Measurements from ENCODE around the gene CELA2A. TPM values are rescaled to one million over a fixed set of nuclear protein-coding genes. Genes with fewer than 3 reads are reported as not detected.

Gene CELA2A
- total RNA-seq, 4 donors from 2014 or later = not detected

DNA sequence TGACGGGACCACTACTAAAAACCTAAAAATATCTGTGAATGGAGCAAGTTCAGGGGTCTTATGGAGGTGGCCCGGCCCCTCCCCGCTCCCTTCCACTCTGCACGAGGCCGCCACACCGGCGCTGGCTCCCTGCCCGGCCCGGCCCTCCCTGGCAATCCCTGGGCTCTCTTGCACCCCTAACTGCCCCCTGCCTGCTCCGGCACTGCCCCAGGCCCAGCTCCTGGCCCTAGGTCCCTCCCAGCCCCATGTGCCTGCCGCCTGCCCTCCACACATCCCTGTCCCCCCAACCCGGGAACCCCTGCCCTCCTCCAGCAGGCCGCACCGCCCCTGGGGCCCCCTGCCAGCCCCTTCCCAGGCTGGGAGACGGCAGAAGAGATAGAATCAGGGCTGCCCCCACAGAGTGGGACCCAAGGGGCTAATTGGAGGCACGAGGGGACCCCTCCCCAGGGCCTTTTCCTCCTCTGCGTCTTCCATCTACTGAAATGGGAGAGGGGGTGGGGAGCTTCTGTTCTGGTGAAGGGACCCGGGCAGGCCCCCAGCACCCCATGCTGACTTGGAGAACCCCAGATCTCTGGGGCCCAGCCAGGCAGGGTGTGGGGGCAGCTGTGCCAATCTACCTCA is 27.6 kb upstream of the CELA2A start:
- DNase-seq = peak in 1 of 2 donors; percentile 25
- Histone ChIP-seq H3K9me3 (no peaks in the 10 kb centered on the region), H3K27me3 (no peaks in the 10 kb centered on the region), H3K4me3 (replicated peaks in 1 of 3) (no peak overlapping the region), H3K27ac (no peak overlapping the region), H3K36me3 (peaks cover 9 to 22% of the 10 kb centered on the region in 2 donors), H3K4me1 (peaks cover 5 to 10% of the 10 kb centered on the region in 2 donors)
- 49 to 73% methylated on average over 13 to 17 of the region's 18 CpGs for WGBS, 2 donors
- intact Hi-C loops (cut with DNase I) = loop anchor here (2.0 kb wide), 1 partner anchor 104 kb away; no protein-coding TSS in a partner anchor
- no peak for TF ChIP-seq POLR2A (IDR thresholded peaks at IDR 0.05)
- TF ChIP-seq, protein P1, sequence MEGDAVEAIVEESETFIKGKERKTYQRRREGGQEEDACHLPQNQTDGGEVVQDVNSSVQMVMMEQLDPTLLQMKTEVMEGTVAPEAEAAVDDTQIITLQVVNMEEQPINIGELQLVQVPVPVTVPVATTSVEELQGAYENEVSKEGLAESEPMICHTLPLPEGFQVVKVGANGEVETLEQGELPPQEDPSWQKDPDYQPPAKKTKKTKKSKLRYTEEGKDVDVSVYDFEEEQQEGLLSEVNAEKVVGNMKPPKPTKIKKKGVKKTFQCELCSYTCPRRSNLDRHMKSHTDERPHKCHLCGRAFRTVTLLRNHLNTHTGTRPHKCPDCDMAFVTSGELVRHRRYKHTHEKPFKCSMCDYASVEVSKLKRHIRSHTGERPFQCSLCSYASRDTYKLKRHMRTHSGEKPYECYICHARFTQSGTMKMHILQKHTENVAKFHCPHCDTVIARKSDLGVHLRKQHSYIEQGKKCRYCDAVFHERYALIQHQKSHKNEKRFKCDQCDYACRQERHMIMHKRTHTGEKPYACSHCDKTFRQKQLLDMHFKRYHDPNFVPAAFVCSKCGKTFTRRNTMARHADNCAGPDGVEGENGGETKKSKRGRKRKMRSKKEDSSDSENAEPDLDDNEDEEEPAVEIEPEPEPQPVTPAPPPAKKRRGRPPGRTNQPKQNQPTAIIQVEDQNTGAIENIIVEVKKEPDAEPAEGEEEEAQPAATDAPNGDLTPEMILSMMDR (IDR thresholded peaks at IDR 0.05) = no peak

DNA sequence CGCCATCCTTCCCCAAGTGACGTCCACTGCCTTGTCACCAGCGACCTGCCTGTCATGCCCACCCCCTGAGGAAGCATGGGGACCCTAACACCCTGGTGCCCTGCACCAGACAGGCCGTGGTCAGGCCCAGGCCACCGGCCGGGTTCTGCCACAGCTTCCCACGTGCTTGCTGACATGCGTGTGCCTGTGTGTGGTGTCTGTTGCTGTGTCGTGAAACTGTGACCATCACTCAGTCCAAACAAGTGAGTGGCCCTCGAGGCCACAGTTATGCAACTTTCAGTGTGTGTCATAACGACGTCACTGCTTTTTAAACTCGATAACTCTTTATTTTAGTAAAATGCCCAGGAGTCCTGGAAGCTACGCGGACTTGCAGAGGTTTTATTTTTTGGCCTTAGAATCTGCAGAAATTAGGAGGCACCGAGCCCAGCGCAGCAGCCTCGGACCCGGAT is 26.8 kb upstream of the CELA2A start:
- Histone ChIP-seq H3K27me3 (no peaks in the 10 kb centered on the region), H3K4me3 (replicated peaks in 1 of 3) (no peak overlapping the region), H3K9me3 (no peaks in the 10 kb centered on the region), H3K27ac (no peak overlapping the region), H3K4me1 (peaks cover 0 to 2% of the 10 kb centered on the region in 2 donors), H3K36me3 (peaks cover 9 to 22% of the 10 kb centered on the region in 2 donors)
- no peak for TF ChIP-seq POLR2A (IDR thresholded peaks at IDR 0.05)
- TF ChIP-seq, protein P1 (IDR thresholded peaks at IDR 0.05) = no peak
- 88 to 90% methylated on average over 18 to 19 of the region's 19 CpGs for WGBS, 2 donors
- intact Hi-C loops (cut with DNase I) = loop anchor here (2.0 kb wide), 1 partner anchor 105 kb away; no protein-coding TSS in a partner anchor
- no peak for DNase-seq

DNA sequence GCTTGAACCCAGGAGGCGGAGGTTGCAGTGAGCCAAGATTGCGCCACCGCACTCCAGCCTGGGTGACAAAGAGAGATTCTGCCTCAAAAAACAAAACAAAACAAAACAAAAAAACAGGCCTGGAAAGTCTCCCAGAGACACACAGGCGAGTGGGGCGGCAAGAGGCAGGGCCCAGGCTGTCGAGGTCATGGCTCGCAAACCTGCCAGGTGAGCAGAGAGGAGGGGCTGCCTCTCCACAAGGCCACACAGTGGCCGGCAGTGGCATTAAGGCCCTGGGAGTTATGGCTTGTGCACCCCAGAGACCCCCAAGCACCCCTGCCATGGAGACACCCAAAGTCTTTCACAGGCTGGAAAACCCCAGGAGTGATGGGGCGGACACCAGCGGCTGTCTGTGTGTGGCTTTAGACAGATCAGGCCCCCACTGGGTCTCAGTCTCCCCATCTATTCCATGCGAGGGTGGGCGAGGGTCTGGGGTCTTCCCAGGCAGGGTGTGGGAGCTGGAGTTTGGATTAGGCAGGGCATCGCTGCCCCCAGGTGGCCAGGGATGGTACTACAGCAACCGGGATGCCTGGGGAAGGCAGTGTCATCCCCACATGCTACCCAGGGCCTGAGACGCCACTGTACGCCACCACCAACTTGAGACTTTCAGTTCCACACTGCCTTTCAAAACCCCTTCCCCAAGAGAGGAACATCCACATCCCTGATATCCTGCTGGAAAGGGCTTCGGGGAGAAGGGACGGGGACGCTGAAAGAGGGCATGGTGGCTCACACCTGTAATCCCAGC is 25.6 kb upstream of the CELA2A start:
- peak; percentile 59 to 65 for DNase-seq
- TF ChIP-seq, protein P1 (IDR thresholded peaks at IDR 0.05) = peak; percentile 85 to 97 (median 95)
- no peak for TF ChIP-seq POLR2A (IDR thresholded peaks at IDR 0.05)
- no peaks in the 10 kb centered on the region for H3K9me3 ChIP-seq
- H3K27me3 ChIP-seq = no peaks in the 10 kb centered on the region
- no peak overlapping the region for H3K27ac ChIP-seq
- H3K36me3 ChIP-seq = peaks cover 9 to 21% of the 10 kb centered on the region in 2 donors
- 58 to 82% methylated on average over 13 to 19 of the region's 19 CpGs for WGBS, 2 donors
- no peak overlapping the region for H3K4me3 ChIP-seq (replicated peaks in 1 of 3)
- no peaks in the 10 kb centered on the region for H3K4me1 ChIP-seq
- intact Hi-C loops (cut with DNase I) = no loop called here

DNA sequence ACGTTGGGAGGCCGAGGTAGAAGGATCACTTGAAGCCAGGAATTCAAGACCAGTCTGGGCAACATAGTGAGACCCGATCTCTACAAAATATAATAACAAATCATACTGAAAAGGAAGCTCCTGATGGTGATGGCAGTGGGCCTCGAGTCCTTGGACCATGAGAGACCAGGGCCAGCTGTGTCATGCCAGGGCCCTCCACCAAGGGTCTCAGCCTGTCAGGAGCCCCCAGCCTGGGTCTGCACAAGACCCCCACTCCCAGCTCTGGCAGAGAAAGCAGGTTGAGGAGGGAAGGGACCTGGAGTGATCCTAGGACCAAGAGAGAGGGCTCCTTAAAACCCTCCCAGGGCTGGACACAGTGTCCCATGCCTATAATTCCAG is 25.0 kb upstream of the CELA2A start:
- TF ChIP-seq, protein P1 (IDR thresholded peaks at IDR 0.05) = no peak
- no peak for TF ChIP-seq POLR2A (IDR thresholded peaks at IDR 0.05)
- H3K27me3 ChIP-seq = no peaks in the 10 kb centered on the region
- DNase-seq = no peak
- intact Hi-C loops (cut with DNase I) = no loop called here
- no peaks in the 10 kb centered on the region for H3K4me1 ChIP-seq
- H3K4me3 ChIP-seq (replicated peaks in 1 of 3) = no peak overlapping the region
- H3K36me3 ChIP-seq = peaks cover 8 to 16% of the 10 kb centered on the region in 2 donors
- WGBS, 2 donors = 82 to 85% methylated on average over 4 of the region's 4 CpGs
- H3K9me3 ChIP-seq = no peaks in the 10 kb centered on the region
- H3K27ac ChIP-seq = no peak overlapping the region

DNA sequence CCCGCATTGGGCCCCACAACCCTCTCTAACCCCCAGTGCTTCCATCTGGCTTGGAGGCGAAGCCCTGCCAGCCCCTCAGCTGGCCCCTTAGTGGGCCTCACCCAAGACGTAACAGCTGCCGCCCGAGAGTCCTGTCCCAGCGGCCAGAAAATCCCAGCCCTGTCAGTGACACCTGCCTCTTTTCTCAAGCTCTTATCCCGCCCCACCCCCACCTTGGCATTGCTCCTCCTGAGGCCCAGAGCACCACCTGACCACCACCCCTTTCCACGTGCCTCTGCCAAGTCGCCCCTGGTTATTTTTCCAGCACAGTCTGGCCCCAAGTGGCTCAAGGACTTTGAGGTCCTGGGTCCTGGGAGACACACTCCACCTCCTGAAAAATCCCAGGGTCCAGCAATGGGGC is 24.2 kb upstream of the CELA2A start:
- DNase-seq = peak; percentile 50 to 59
- Histone ChIP-seq H3K4me3 (replicated peaks in 1 of 3) (no peak overlapping the region), H3K9me3 (no peaks in the 10 kb centered on the region), H3K27me3 (no peaks in the 10 kb centered on the region), H3K4me1 (no peaks in the 10 kb centered on the region), H3K36me3 (peaks cover 4 to 8% of the 10 kb centered on the region in 2 donors), H3K27ac (no peak overlapping the region)
- intact Hi-C loops (cut with DNase I) = no loop called here
- TF ChIP-seq, protein P1 (IDR thresholded peaks at IDR 0.05) = no peak
- no peak for TF ChIP-seq POLR2A (IDR thresholded peaks at IDR 0.05)
- 48 to 52% methylated on average over 9 of the region's 9 CpGs for WGBS, 2 donors
